DMS153 (cell line): ENCODE data around the gene TCF4.
"Not testable (repeated sequence)": the region's sequence is repeated elsewhere in the genome, so short reads cannot be mapped to it uniquely, and the experiment has no call there.

ENCODE experiments used
- DNase-seq: peaks from one replicate; lab custom pipeline; 2025; lab: John Stamatoyannopoulos, UW

The TCF4 gene

GRCh38 chr18:55475467-55475866, 112.5 kb downstream of the TCF4 start:
- DNase-seq = no peak

DNA sequence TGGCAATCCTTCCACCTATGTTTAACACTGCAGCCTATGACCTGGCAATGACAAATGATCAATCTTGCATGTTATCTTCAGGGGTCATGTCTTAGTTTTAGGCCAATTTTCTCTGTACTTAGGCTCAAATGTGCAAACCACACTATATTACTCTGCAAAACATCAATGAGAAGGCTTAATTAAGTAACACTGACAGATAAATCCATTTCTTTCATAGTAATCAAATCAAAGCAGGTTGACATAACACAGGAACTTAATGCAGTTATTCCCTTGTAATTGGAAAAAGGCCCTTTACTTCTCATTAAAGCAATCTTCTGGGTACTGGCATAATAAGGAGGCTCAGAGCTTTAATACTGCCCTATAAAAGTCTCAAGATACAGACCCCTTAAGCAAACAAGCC, 114.4 kb downstream of the TCF4 start:
- DNase-seq = no peak

DNA sequence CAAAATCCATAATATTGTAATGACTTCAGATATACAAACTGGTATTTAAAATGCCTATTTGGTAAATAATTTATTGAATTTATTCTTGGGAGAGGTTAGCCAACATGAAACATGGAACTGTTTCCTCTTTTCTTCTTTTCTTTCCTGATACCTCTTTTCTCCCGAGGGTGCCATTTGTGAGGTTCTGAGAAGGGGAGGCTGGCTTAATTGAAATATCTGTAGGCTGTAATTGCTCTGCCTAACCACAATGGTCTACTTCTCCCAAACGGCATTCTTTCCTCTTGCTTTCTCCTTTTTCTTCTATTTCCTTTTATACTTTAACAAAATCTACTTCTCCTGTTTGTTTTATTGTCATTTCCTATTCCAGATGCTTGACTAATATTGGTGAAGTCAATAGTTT, 114.9 kb downstream of the TCF4 start:
- DNase-seq = no peak

DNA sequence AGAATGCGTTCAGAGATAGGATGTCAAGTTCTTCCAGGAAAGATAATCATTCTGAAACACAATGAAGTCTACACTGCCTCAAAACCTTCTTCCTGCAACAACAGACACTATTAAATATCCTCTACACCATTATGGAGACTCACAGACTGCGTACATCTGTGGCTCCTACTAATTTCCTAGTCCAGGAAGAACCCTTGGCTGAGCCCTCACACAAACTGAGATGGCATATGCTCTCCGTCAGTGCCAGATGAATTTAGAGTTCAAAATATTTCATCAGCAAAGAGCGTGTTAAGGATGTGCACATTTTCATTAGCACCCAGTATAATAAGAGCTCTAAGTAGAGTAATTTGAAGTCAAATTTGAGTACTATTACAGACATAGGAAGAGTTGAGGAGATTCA, 117.2 kb downstream of the TCF4 start:
- DNase-seq = no peak

- DNase-seq = not testable (repeated sequence)
These were observed 118.9 kb downstream of the TCF4 start for GRCh38 chr18:55469134-55469533.

GRCh38 chr18:55466789-55467188, 121.2 kb downstream of the TCF4 start:
- DNase-seq = no peak

DNA sequence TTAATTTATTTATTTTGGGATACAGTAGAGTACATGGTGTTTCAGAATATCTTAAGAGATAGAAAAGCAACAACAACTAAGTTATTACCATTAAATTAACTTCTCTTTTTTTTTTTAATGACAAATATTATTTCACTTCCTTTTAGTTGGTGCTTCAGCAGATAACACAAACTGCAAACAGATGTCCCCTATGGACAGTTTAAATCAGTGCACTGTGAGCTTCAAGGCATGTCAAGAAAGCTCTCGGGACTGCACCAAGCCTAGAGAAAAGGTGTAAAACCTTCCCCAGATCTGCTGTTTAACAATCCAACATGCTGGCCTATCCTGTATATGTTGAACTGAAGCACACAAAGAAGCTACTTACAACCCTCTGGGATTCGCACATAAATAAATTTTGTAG, 122.7 kb downstream of the TCF4 start:
- no peak for DNase-seq

- no peak for DNase-seq
These were observed 123.4 kb downstream of the TCF4 start for GRCh38 chr18:55464581-55464980.

DNA sequence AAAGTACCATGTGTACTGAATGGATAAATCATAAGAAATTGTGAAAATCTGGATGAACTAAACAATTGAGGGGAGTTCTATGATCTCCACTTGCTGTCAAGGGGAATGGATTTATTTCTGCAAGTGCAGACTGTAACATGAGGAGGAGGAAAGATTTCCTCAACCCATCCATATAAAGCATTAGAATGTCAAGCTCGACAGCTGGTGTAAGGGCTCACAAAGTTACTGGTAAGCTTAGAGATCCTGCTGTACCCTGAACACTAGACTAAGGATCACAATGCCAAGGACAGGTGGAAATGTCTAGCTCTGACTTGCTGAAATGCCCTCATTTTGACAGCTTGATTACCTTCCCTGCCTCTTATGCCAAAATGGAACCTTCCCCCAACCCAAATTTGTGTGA, 125.3 kb downstream of the TCF4 start:
- DNase-seq = no peak

DNA sequence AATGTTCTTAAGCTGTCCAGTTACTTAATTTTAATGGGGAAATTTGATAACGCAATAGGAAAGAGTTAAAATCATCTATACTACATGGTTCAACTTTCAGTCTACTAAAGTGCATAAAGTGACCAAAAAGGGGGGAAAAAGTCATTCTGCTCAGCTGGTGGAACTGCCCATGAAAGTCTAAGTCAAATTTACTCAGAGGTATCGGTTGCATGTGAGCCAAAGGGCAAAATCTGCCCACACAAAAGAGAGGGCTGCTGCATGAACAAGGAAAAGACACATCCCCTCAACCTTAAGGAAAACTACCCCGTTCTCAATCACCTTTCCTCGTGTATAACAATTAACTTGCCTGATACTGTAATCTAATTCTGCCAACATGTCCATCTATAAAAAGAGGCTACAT, 126.1 kb downstream of the TCF4 start:
- DNase-seq = no peak

DNA sequence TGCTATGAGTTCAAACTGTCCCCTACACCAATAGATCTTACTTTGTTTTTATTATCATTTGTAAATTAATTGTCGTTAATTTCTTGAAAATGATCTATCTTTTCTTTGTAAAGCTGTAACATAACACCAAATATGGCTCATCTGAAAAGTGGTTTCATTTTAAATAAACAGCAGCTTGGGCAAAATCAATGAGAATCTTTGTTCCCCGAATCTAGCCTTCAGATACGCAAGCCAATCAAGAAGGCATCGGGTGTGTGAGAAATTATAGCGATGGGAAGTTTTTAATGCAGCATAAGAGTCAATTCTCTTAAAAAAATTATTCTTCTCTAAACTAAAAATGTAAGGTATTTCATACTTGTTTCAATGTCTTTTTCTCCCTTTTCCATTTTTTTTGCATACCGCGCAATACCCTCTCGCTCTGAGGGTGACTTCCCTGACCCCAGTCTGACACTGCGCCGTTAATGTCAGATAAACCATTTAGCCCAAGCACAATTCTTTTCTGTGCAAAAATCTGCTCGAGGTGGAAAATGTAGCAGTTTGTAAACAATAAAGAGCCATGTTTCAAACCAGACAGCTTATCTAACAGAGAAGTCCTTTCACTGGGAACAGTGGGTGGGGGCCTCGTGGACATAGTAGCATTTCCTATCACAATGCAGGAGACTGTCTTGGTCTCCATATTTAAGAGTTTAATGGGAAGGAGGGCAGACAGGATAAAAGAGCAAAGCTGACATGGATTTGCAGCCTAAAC, 129.4 kb downstream of the TCF4 start:
- DNase-seq = no peak

- no peak for DNase-seq
These were observed 131.0 kb downstream of the TCF4 start for GRCh38 chr18:55457028-55457427.

DNA sequence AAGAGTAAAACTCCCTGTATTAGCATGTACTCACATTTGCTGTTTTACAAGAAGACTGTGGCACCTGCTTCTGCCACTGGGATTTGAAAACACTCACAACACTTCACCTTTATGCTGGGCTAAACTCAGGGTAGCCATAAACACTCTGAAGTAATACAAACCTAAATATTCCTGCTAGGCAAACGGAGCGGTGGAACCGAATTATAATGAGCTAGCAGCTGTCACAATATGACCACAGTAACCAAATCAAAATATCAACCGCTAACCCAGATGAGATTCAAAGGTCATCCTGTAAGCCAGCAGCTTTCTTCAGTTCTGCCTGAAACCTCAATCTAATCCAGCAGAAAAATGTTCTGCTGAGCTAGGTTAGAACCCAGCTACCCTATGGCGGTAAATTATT, 132.1 kb downstream of the TCF4 start:
- DNase-seq = no peak

GRCh38 chr18:55453186-55453585, 134.8 kb downstream of the TCF4 start:
- DNase-seq = no peak

DNA sequence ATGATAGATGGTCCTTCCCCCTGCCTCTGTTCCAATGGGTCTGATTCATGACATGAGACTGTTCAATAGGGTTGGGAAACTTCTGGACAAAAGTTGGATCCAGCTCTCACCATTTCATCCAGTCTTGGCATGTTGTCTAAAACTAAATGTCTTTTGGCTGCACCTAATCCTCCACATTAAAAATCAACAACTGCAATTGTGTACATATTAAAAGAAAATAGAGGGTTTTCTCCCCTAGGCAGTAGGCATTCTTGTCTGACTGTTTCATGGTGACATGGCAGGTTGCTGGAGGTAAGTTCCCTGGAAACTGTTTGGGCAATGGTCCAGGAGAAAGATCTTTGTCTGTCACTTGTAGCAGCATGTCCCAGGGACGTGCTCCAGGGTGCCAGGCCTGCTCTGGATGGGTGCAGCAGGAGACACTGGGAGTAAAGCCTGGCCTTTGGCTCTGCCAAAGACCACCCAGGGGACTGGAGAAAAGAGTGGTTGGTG, 135.8 kb downstream of the TCF4 start:
- DNase-seq = no peak

GRCh38 chr18:55449412-55450140, 138.4 kb downstream of the TCF4 start:
- DNase-seq = no peak

DNA sequence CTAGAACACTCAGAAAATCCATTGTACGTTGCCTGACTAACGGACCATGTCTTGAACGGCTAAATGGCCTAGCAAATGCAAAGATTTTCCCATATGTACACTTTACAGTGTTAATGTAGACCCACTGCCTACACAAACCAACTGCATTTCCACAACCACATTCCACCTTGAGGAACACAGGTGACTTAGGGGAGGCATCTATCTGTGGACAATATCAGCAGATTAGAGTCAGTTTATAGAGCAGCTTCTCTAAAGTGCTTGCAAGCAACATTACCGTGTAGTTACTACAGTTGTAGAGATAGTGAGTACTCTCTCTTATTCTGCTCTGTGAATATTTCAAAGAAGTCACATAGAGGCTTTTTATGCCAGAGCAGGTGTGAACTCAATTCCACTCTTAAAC, 139.6 kb downstream of the TCF4 start:
- DNase-seq = no peak

DNA sequence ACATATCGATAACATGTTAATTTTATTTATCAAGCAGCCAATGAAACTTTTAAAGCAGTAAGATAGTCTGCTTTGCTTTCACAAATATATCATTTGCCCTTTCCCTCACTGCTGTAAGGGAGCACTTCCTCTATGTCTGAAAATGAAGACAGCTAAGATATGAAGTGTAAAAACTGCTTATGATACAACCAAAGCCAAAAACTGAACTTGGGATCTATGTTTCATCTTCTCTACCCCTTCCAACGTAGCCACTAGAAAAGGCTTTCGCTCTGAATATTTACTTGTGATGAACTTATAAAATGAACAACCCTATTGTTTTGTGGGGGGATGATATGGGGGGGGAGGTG, 140.3 kb downstream of the TCF4 start:
- DNase-seq = no peak

GRCh38 chr18:55446996-55447671, 140.9 kb downstream of the TCF4 start:
- no peak for DNase-seq

- DNase-seq = no peak
These were observed 143.5 kb downstream of the TCF4 start for GRCh38 chr18:55444536-55444935.

GRCh38 chr18:55443776-55444175, 144.2 kb downstream of the TCF4 start:
- no peak for DNase-seq

DNA sequence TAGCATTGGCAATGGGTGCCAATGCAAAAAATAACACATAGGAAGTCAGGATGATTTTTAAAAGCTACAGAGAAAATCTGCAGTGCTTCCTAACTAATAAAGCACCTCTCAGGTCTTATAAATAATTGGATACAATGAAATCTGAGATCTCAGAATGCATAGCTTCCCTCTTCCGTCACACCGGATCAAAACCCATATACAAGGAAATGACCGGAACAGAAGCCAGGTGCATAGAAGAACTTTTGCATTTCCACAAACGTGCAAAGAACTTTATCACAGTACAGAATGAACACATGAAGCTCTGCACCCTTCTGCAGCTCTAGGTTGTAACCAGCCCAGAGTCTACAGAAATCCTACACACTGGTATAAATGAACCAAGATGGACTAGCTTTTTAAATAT, 145.4 kb downstream of the TCF4 start:
- no peak for DNase-seq

- DNase-seq = no peak
These were observed 147.0 kb downstream of the TCF4 start for GRCh38 chr18:55440988-55441387.
